Brain microvascular endothelial cell (primary cell): ENCODE results near the gene DCUN1D5.

ENCODE experiments used
- DNase-seq: peaks from one replicate; pipeline ENCODE4 v3.0.0-alpha.2; 2020
- H3K27ac ChIP-seq: fragments of 250-450 bp; sonication (Bioruptor Pico); 2 replicates; pipeline ENCODE4 v1.5.1; 2020; ENCODE audit warnings: mild to moderate bottlenecking, moderate library complexity
- H3K27me3 ChIP-seq: fragments of 250-450 bp; sonication (Bioruptor Pico); replicated peaks from 2 replicates; pipeline ENCODE4 v1.5.1; 2020; ENCODE audit warnings: mild to moderate bottlenecking
- H3K36me3 ChIP-seq: fragments of 250-450 bp; sonication (Bioruptor Pico); replicated peaks from 2 replicates; pipeline ENCODE4 v1.5.1; 2020; ENCODE audit warnings: mild to moderate bottlenecking
- H3K4me3 ChIP-seq: 2 replicates; pipeline ENCODE4 v1.5.1; 2011; ENCODE audit warnings: low read depth, mild to moderate bottlenecking, control low read depth, low read length, moderate library complexity
- CTCF ChIP-seq: IDR thresholded peaks from 2 replicates; pipeline ENCODE4 v1.5.1; 2011; ENCODE audit warnings: low read depth, mild to moderate bottlenecking, moderate library complexity, low read length, control low read depth, inconsistent platforms; ENCODE audit errors: missing control alignments
- in situ Hi-C: cut with HindIII; loops from 2 replicates; pipeline ENCODE4 v1.10.0; 2017; ENCODE audit warnings: low sequenced_read_pairs, low pct_ligation_motif_present

Gene DCUN1D5

DNA sequence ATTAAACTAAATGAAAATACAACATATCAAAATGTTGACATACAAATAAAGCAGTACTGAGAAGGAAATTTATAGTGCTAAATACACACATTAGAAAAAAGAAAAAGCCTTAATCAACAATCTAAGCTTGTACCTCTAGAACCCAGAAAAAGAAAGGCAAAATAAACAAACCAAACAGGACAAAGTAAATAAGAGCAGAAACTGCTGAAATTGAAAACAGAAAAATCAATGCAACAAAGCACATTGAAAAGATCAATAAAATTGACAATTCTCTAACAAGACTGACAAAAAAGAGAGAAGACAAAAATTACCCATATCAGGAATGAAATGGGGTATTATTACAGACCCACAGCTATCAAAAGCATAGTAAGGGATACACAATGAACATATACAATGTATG lies 21.0 kb downstream of the DCUN1D5 start:
- H3K4me3 ChIP-seq: no peak overlapping the region

GRCh38 chr11:103070142-103070541 lies 21.8 kb downstream of the DCUN1D5 start:
- Histone ChIP-seq H3K36me3 (peaks cover 13% of the 10 kb centered on the region), H3K27me3 (no peaks in the 10 kb centered on the region), H3K4me3 (no peak overlapping the region), H3K27ac (no peak overlapping the region)
- in situ Hi-C loops: no loop called here
- TF ChIP-seq CTCF: no peak
- no peak for DNase-seq

More for the DNA sequence above, 21.0 kb downstream of the DCUN1D5 start:
- no peak for TF ChIP-seq CTCF
- Histone ChIP-seq H3K36me3 (peaks cover 18% of the 10 kb centered on the region), H3K27ac (no peak overlapping the region), H3K27me3 (no peaks in the 10 kb centered on the region)
- in situ Hi-C loops: no loop called here
- DNase-seq: no peak

- Histone ChIP-seq H3K4me3 (no peak overlapping the region), H3K27ac (no peak overlapping the region), H3K36me3 (peaks cover 9% of the 10 kb centered on the region), H3K27me3 (no peaks in the 10 kb centered on the region)
- no peak for DNase-seq
- in situ Hi-C loops: no loop called here
- no peak for TF ChIP-seq CTCF
Measured at GRCh38 chr11:103069367-103069766, 22.6 kb downstream of the DCUN1D5 start.

- Histone ChIP-seq H3K4me3 (no peak overlapping the region), H3K36me3 (peaks cover 20% of the 10 kb centered on the region), H3K27me3 (no peaks in the 10 kb centered on the region), H3K27ac (no peak overlapping the region)
- TF ChIP-seq CTCF: no peak
- no peak for DNase-seq
- in situ Hi-C loops: no loop called here
Measured at GRCh38 chr11:103067118-103067517, 24.8 kb downstream of the DCUN1D5 start.

DNA sequence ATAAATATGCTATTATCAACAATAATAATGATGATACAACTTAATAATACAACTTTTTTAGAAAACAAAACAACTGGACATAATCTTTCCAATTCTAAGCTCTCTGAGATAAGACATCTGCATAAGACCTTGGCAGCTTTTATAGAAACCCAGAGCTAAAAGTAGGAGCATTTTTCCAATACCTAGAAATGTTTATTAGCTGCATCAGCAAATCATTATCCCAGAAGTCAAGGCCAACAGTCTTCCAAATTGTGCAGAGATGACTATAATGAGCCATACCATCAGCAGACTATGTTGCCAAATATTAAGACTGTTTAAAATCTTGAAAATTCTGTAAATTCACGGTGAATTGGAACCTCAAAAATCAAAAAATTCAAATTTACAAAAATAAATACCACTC lies 30.3 kb downstream of the DCUN1D5 start:
- no peak overlapping the region for H3K27ac ChIP-seq
- no peak for DNase-seq
- in situ Hi-C loops: no loop called here
- no peaks in the 10 kb centered on the region for H3K27me3 ChIP-seq
- TF ChIP-seq CTCF: no peak
- H3K4me3 ChIP-seq: no peak overlapping the region
- peaks cover 35% of the 10 kb centered on the region for H3K36me3 ChIP-seq

DNA sequence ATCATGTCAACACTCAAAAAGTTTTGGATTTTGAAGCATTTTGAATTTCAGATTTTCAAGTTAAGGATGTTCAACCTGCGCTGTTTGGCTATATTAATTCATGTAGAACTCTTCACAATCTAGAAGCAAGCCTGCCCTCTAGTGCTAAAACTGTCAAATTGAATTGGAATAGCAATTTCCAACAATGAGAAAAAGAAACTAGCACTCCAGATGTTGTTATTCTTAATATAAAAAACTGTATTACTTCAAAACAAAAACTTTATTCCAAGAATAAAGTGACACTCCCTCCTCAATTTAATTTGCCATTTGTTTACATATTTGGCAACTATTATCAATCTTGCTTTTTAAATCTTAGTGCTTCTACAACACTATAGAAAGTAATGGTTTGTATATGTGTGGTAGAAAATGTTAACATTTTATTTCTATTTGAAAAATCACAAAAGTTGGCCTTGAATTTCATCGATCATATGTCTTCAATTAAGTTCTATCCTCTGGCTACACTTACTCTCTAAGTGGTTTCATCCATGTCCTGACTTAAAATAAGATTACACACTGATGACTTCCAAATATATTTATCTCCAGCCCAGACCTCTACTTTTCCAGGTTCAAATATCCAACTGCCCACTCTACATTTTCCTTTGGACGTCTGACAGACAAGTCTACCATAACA lies 36.6 kb downstream of the DCUN1D5 start:
- in situ Hi-C loops: no loop called here
- H3K36me3 ChIP-seq: peaks cover 5% of the 10 kb centered on the region
- TF ChIP-seq CTCF: peak; percentile 47
- no peaks in the 10 kb centered on the region for H3K27me3 ChIP-seq
- DNase-seq: peak; percentile 20
- H3K4me3 ChIP-seq: no peak overlapping the region
- no peak overlapping the region for H3K27ac ChIP-seq
